Purkinje cell (primary cell): ENCODE results near the gene ATAD1. TPM values are rescaled to one million over a fixed set of nuclear protein-coding genes. Genes with fewer than 3 reads are reported as not detected.

Experiments
- polyA plus RNA-seq: library from polyadenylated mRNA; unstranded; fragments of >200 nt; fragmentation: Nextera tagmentation; gene quantifications from 2 replicates; pipeline ENCODE4 v1.2.1, GENCODE V29; 2014

ATAD1 gene
- 120 and 130 TPM in 2 replicates for polyA plus RNA-seq

GRCh38 chr10:87817609-87818504, at the start of gene ATAD1:
TSS of gene ATAD1 (minus strand) at chr10:87818226. CDS start at chr10:87814599, 3,627 bp downstream.

GRCh38 chr10:87863053-87863943, 45.3 kb upstream of the ATAD1 start, which contains the start of the genes KLLN and PTEN:
TSS of gene KLLN (minus strand) at chr10:87863533. CDS start at chr10:87862487, 1,046 bp downstream.
TSS of gene PTEN (plus strand) at chr10:87863625. CDS start at chr10:87864470, 845 bp downstream.

Other genes with a start within 250 kb of the ATAD1 start
- 0.16 and 2.3 TPM in 2 replicates for gene PAPSS2, start 158.3 kb downstream of the ATAD1 start, polyA plus RNA-seq
- 0.21 and 0.99 TPM in 2 replicates for gene KLLN, start 45.3 kb upstream of the ATAD1 start, polyA plus RNA-seq
- 47.3 and 64.2 TPM in 2 replicates for gene PTEN, start 45.4 kb upstream of the ATAD1 start, polyA plus RNA-seq